ENCODE measurements around the gene TUBA8.
"Not testable (repeated sequence)": the region's sequence is repeated elsewhere in the genome, so short reads cannot be mapped to it uniquely, and the experiment has no call there.

The TUBA8 gene

GRCh38 chr22:18173441-18173840 is 62.8 kb downstream of the TUBA8 start:
- DNase-seq (ENCODE audit: low read depth) = not testable (repeated sequence)

All from stimulated activated CD8-positive, alpha-beta memory T cell treated with anti-CD3 and anti-CD28 coated beads, Interleukin-4, amount 100 ng/mL, for 24 hours (primary cell).